Skeletal muscle satellite cell (primary cell): ENCODE measurements around the gene RWDD1.

Experiments
- H3K27me3 ChIP-seq: 2 replicates; pipeline ENCODE4 v1.7.0; 2013; ENCODE audit warnings: low read length; ENCODE audit not compliant: control insufficient read depth, insufficient read depth
- H3K36me3 ChIP-seq: 2 replicates; pipeline ENCODE4 v1.7.0; 2013; ENCODE audit warnings: mild to moderate bottlenecking, control low read depth, low read length; ENCODE audit not compliant: insufficient read depth
- H3K4me1 ChIP-seq: 2 replicates; pipeline ENCODE4 v1.7.0; 2013; ENCODE audit warnings: low read length; ENCODE audit not compliant: control insufficient read depth, insufficient read depth
- H3K4me2 ChIP-seq: 2 replicates; pipeline ENCODE4 v1.7.0; 2013; ENCODE audit warnings: mild to moderate bottlenecking, low read length
- H3K4me3 ChIP-seq: 2 replicates; pipeline ENCODE4 v1.7.0; 2013; ENCODE audit warnings: low read length
- H3K9ac ChIP-seq: 2 replicates; pipeline ENCODE4 v1.7.0; 2013; ENCODE audit warnings: mild to moderate bottlenecking, low read depth, low read length, moderate library complexity
- H3K9me3 ChIP-seq: replicated peaks from 2 replicates; pipeline ENCODE4 v1.7.0; 2013; ENCODE audit warnings: mild to moderate bottlenecking, control low read depth, low read length

RWDD1 gene

GRCh38 chr6:116562019-116562403 is 9.3 kb upstream of the RWDD1 start:
- H3K36me3 ChIP-seq: no peaks in the 10 kb centered on the region
- no peaks in the 10 kb centered on the region for H3K27me3 ChIP-seq
- H3K9me3 ChIP-seq: no peaks in the 10 kb centered on the region
- H3K4me2 ChIP-seq: no peak overlapping the region
- H3K4me1 ChIP-seq: peaks cover 51% of the 10 kb centered on the region
- no peak overlapping the region for H3K9ac ChIP-seq
- H3K4me3 ChIP-seq: no peak overlapping the region

GRCh38 chr6:116562614-116563013 is 8.7 kb upstream of the RWDD1 start:
- no peak overlapping the region for H3K9ac ChIP-seq
- no peak overlapping the region for H3K4me2 ChIP-seq
- H3K27me3 ChIP-seq: no peaks in the 10 kb centered on the region
- H3K36me3 ChIP-seq: no peaks in the 10 kb centered on the region
- H3K4me1 ChIP-seq: peaks cover 45% of the 10 kb centered on the region
- H3K4me3 ChIP-seq: no peak overlapping the region
- H3K9me3 ChIP-seq: no peaks in the 10 kb centered on the region

DNA sequence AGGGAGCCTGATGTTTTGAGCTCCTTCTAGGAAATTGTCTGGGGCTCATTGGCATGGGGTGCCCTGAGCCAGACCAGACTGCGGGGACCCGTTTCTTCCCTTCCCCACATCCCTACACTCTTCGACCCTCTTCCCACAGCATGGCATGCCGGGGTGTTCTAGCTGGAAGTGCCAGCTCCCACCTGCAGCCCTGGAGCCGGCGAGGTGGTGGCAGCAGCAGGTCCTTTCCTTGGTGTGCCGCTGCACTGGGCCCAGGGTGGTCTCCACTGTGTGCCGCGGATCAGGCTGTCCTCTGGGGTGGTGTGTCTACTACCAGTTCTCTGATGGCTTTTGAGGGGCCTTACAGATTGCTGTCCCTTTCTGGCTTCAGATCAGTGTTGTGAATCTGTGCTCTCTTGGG is 7.5 kb upstream of the RWDD1 start:
- H3K36me3 ChIP-seq: no peaks in the 10 kb centered on the region
- H3K9me3 ChIP-seq: no peaks in the 10 kb centered on the region
- no peaks in the 10 kb centered on the region for H3K27me3 ChIP-seq
- H3K4me1 ChIP-seq: peaks cover 33% of the 10 kb centered on the region
- H3K9ac ChIP-seq: no peak overlapping the region
- no peak overlapping the region for H3K4me3 ChIP-seq
- H3K4me2 ChIP-seq: no peak overlapping the region

DNA sequence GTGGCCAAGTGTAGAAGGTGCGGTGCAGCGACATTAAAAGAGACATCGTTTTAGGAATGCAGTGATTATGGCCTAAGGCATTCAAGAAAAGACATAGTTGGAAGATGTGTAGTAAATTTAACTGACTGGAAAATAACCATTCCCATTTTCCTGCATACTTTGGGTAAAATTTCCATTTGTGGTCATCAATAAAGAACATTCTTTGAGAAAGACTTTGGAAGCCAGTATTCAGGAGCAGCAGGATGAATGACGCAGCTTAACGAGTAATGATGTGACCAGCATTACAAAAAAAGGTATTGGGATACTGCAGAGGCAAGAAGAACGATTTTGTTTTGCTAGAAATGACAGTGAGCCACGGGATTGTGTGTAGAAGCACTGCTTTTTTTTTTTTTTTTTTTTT is 7.0 kb upstream of the RWDD1 start:
- H3K9me3 ChIP-seq: no peaks in the 10 kb centered on the region
- no peaks in the 10 kb centered on the region for H3K36me3 ChIP-seq
- no peak overlapping the region for H3K4me3 ChIP-seq
- no peaks in the 10 kb centered on the region for H3K27me3 ChIP-seq
- peaks cover 28% of the 10 kb centered on the region for H3K4me1 ChIP-seq
- H3K4me2 ChIP-seq: peak overlapping the region; percentile 83
- H3K9ac ChIP-seq: peak overlapping the region; percentile 58

DNA sequence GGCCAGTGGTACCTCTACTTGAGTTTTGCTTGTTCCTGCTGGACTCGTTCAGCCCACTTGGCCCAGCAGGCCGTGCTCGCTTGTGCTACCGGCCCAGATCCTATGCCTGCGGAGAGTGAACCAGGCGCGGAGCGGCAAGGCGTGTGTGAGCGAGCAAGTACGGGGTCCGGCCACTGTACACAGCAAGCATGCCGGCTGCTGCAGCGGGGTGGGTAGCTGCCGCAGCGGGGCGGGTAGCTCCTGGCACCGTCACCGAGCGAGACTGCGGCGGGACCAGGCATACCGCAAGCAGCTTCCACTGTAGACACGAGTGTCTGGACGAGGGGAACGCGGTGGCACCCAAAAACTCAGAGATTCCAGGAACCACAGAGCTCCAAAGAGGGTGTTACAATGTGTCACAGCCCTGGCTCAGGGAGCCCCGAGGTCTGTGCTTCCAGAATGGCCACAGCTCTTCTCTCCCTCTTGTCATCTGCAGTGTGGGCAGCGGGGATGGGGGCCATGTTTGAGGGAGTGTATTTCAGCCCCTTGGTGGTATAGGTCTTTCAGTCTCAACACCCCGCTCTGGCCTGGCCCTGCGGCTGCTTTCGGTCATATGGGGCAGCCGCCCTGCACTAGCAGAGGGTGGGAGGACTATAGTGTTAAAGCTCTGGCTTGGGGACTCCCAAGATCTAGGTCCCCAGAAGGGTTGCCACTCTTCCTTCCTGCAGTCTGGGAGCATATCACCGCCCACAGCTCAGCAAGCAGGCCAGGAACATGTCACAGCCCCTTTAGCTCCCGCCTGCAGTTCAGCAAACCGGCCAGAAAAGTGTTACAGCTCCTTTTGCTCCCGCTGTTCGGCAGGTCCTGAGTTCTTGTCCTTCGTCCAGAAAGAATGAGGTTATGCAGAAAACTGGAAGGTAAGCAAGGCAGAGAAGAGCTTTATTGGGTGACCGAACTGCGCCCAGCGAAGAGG is 6.1 kb upstream of the RWDD1 start:
- Histone ChIP-seq H3K9me3 (no peaks in the 10 kb centered on the region), H3K4me3 (peak overlapping the region; percentile 61), H3K9ac (peak overlapping the region; percentile 58), H3K4me1 (peaks cover 30% of the 10 kb centered on the region), H3K27me3 (no peaks in the 10 kb centered on the region), H3K36me3 (no peaks in the 10 kb centered on the region), H3K4me2 (peak overlapping the region; percentile 83)

DNA sequence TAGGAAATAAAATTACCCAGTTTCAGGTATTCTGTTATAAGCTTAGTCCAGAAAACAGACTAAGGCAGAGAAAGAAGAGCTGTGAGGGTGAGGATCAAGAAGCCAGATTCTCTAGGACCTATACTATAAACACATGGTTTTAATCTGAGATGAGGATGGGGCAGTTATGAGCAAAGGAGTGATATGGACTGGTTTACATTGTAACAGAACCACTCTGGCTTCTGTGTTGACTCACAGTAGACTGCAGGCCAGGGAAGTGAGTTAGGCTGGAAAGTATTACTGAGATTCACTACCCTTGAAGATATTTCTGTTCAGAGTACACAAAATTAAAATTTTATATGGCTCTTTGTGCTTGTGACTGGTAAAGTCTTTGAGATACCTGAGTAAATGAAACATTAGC is 3.2 kb upstream of the RWDD1 start:
- Histone ChIP-seq H3K36me3 (no peaks in the 10 kb centered on the region), H3K4me1 (peaks cover 34% of the 10 kb centered on the region), H3K27me3 (no peaks in the 10 kb centered on the region), H3K4me3 (no peak overlapping the region), H3K9me3 (no peaks in the 10 kb centered on the region), H3K4me2 (no peak overlapping the region), H3K9ac (no peak overlapping the region)

DNA sequence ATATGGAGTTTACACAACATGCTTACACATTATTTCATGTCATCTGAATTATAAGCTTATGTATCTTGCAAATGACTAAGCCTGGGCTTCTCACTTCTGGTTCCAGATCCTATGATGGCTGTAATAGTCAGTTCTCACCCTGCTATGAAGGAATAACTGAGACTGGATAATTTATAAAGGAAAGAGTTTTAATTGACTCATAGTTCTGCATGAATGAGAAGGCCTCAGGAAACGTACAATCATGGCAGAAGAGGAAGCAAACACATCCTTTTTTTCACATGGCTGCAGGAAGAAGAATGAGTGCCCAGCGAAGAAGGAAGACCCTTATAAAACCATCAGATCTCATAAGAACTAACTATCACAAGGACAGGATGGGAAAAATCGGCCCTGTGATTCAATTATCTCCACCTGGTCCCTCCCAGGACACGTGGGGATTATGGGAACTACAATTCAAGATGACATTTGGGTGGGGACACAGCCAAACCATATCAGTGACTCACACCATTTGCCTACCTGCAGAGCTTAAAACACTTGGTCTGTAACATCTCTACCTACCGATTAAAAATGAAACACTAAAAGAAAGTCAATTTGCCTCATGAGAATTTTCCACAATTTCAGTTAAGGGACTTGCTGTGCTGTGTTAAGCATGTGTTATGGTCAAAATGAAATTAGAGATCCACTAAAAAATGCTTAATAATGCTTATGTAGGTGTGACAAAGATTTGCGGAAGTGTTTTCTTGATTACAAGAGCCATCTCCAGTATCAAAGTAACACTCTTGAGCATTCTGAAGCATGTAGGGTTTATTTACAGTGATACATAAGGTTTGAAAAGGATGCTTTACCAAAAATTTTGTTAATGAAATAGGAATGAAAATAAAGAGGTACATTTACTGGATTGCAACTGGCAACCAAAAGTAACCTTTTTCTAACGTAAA is 2.2 kb upstream of the RWDD1 start:
- Histone ChIP-seq H3K9ac (no peak overlapping the region), H3K27me3 (no peaks in the 10 kb centered on the region), H3K4me1 (peaks cover 37% of the 10 kb centered on the region), H3K36me3 (peaks cover 2% of the 10 kb centered on the region), H3K4me3 (no peak overlapping the region), H3K4me2 (no peak overlapping the region), H3K9me3 (no peaks in the 10 kb centered on the region)

DNA sequence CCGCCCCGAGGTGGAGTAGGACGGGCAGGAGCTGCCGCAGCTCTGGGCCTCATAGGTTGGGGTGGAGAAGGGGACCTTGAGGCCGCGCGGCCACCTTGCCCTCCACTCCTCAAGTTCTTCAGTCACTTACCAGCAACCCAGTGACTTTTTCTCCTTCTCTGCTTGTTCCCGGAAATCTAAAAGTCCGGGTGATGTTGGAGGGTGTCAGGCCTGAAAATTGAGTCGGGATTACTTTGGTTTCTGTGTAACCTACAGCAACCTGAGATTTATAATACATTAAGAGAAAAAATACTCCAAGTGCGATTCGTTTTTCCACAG is 338 bp downstream of the RWDD1 start:
- peak overlapping the region; percentile 85 for H3K4me2 ChIP-seq
- peaks cover 20% of the 10 kb centered on the region for H3K4me1 ChIP-seq
- H3K9ac ChIP-seq: peak overlapping the region; percentile 92
- H3K9me3 ChIP-seq: no peaks in the 10 kb centered on the region
- no peaks in the 10 kb centered on the region for H3K27me3 ChIP-seq
- H3K4me3 ChIP-seq: peak overlapping the region; percentile 89
- H3K36me3 ChIP-seq: peaks cover 19% of the 10 kb centered on the region

DNA sequence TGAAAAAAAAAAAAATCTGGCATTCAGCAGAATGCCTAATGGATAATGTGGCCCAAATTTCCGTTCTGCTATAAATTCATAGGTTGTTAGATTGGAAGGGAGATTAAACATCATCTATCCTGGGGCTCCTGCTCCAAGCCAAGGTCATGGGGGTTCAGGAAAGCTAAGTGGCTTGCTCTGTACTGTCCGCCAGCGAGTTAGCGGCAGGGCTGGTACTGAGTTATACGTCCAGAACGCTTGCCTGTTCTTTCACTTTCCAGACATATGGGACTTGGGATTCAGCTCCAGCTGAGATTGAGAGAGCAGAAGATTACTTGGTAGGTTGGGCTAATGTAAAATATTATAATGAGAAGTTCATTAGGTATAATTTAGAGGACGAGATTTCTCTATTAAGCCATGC is 858 bp downstream of the RWDD1 start:
- Histone ChIP-seq H3K36me3 (peaks cover 25% of the 10 kb centered on the region), H3K9me3 (no peaks in the 10 kb centered on the region), H3K27me3 (no peaks in the 10 kb centered on the region), H3K4me2 (peak overlapping the region; percentile 85), H3K9ac (peak overlapping the region; percentile 92), H3K4me3 (peak overlapping the region; percentile 89), H3K4me1 (peaks cover 20% of the 10 kb centered on the region)

GRCh38 chr6:116575227-116575626 is 3.9 kb downstream of the RWDD1 start:
- Histone ChIP-seq H3K27me3 (no peaks in the 10 kb centered on the region), H3K4me3 (no peak overlapping the region), H3K9ac (no peak overlapping the region), H3K4me1 (peaks cover 17% of the 10 kb centered on the region), H3K36me3 (peaks cover 31% of the 10 kb centered on the region), H3K4me2 (no peak overlapping the region), H3K9me3 (no peaks in the 10 kb centered on the region)

- Histone ChIP-seq H3K4me1 (peaks cover 15% of the 10 kb centered on the region), H3K36me3 (peaks cover 37% of the 10 kb centered on the region), H3K9ac (no peak overlapping the region), H3K27me3 (no peaks in the 10 kb centered on the region), H3K9me3 (no peaks in the 10 kb centered on the region), H3K4me2 (no peak overlapping the region), H3K4me3 (no peak overlapping the region)
Measured at GRCh38 chr6:116577486-116577885, 6.2 kb downstream of the RWDD1 start.
